NCI-H526 treated with DMSO at 0.1 percent for 48 hours (cell line): ENCODE measurements around the gene PDX1.

Experiments
- DNase-seq: peaks from one replicate; lab custom pipeline; 2025; lab: John Stamatoyannopoulos, UW

Gene PDX1

GRCh38 chr13:27922883-27923612 lies 3.2 kb downstream of the PDX1 start:
- DNase-seq = no peak

GRCh38 chr13:27923794-27924528 lies 4.2 kb downstream of the PDX1 start:
- no peak for DNase-seq

DNA sequence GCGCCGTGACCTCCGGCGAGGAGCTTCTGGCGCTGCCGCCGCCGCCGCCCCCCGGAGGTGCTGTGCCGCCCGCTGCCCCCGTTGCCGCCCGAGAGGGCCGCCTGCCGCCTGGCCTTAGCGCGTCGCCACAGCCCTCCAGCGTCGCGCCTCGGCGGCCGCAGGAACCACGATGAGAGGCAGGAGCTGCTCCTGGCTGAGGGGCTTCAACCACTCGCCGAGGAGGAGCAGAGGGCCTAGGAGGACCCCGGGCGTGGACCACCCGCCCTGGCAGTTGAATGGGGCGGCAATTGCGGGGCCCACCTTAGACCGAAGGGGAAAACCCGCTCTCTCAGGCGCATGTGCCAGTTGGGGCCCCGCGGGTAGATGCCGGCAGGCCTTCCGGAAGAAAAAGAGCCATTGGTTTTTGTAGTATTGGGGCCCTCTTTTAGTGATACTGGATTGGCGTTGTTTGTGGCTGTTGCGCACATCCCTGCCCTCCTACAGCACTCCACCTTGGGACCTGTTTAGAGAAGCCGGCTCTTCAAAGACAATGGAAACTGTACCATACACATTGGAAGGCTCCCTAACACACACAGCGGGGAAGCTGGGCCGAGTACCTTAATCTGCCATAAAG lies 4.8 kb downstream of the PDX1 start:
- no peak for DNase-seq

- no peak for DNase-seq
Observed at GRCh38 chr13:27925220-27925991, 5.6 kb downstream of the PDX1 start.

DNA sequence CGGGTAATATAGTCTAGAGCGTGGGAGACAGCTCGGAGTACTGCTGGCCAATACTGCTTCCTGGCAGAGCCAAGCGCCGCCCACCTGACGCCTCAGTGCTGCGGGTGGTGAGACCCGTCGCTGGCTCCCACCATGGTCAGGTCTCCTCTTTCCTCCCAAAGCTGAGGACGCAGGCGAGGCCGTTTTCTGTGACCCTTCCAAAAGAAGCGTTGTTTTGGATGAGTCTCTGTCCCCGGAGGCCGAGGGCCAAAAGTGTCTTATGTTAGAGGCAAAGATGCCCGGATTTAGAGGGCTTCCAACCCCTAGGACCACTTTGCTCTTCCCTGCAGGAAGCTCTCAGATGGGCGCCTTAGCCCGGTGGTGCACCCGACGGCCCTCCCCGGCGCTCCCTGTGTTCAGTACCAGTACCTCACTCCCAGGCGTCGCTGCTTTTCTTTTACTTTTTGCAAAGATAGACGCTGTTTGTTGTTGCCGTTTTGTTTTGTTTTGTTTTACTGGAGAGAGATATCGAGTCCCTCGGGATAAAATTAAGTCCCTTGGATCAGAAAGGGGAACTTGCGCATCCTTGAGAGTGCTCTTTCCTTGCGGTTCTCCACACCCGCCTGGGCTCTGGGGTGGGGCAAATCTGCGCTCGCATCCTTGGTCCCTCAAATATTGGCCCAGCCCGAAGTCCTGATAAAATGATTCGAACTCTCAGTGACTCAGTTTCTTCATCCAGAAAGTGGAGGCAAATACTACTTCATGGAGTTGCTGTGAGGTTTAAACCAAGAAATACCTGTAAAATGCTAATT lies 7.0 kb downstream of the PDX1 start:
- DNase-seq = no peak

DNA sequence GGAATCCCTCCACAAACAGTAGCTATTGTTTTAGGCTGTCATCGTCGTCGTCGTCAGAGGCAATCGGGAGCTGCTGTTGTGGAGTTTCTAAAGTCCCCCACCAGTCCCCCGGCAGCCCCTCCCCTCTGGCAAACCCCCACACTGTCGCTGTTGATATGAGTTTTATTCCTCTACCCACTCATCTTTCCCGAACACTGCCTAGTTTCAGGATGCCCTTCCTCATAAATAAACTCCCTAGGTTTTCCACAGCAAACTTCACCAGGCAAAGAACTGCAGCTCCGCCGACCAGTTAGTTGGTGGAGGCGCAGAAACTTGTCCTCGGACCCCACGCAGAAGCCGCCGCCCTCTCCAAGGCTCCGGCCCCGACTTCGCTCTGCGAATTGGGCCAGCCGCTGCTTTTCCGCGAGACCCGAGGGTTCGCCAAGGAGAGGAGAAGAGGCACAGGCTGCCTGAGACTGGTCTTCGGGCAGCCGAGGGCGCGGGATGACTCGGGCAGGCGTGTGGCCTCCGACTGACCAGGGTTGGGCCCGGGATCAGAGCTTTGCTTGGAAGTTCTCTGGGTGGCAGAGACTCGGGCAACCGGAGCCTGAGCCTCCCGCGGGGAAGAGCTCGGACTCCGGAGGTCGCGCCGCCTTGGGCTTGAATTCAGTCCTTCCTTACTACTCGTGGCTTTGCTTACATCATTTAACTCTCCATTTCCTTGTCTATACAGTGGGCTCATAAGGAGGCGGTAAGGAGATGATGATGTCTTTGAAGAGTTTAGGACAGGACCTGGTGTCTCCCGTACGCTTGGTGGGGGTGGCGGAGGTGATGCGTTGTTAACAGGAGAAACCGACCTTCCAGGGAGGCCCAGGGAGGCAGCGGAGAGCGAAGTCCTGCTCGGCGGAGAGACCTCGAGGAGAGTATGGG lies 7.9 kb downstream of the PDX1 start:
- no peak for DNase-seq

DNA sequence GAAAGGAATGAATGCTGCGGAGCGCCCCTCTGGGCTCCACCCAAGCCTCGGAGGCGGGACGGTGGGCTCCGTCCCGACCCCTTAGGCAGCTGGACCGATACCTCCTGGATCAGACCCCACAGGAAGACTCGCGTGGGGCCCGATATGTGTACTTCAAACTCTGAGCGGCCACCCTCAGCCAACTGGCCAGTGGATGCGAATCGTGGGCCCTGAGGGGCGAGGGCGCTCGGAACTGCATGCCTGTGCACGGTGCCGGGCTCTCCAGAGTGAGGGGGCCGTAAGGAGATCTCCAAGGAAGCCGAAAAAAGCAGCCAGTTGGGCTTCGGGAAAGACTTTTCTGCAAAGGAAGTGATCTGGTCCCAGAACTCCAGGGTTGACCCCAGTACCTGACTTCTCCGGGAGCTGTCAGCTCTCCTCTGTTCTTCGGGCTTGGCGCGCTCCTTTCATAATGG lies 8.6 kb downstream of the PDX1 start:
- no peak for DNase-seq

DNA sequence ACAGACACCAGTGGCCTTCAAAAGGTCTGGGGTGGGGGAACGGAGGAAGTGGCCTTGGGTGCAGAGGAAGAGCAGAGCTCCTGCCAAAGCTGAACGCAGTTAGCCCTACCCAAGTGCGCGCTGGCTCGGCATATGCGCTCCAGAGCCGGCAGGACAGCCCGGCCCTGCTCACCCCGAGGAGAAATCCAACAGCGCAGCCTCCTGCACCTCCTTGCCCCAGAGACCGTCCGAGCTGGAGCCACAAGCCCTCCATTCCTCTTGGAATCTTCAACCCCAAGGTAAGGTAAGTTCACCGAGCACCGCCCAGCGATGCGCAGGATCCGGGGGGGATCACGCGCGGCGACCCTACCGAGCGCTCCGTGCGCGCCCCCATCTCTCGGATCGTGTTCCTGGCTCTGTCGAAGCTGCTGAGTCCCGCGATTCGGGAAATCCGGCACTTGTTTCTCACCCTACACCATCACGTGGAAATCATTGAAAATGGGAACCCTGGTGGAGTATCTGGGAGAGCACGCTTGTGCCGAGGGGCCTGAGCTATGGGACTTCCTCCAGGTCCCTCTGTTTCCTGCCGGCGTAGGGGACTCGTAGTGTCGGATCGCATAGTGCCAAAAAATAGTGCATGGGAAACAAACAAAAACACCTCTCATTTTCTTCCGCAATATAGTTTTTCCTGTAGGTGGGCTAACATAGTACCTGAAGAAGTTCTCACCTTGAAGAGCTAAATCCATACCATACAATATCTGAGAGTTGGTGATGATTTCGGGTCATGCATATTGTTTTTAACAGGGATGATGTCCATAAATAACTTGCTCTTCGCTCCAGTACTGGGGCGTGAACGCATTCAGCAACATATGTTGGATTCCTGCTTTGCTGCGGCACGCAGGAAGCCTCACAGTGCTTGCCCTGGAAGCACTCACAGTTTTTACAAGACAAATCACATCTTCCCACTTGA lies 9.3 kb downstream of the PDX1 start:
- DNase-seq = no peak

DNA sequence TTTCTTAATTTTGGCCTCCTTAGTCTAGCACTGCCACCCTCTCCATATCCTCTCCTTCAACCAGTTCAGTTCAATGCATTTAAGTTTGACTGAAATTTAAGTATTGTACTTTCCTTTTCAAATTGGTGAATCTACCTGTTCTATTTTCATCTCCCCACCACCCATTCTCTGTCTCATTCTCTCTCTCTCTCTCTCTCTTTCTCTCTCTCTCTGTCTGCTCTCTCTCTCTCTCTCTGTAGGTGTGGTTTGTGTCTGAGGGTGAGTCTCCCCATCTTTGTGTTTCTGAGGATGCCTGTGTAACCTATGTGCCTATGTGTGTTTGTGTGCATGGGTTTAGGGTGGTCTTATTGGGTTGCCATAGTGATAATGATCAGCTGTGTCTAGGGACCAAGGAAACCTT lies 10.1 kb downstream of the PDX1 start:
- no peak for DNase-seq

- no peak for DNase-seq
Observed at GRCh38 chr13:27933118-27933517, 13.3 kb downstream of the PDX1 start.

GRCh38 chr13:27933580-27934328 lies 14.0 kb downstream of the PDX1 start:
- DNase-seq = no peak

- no peak for DNase-seq
Observed at GRCh38 chr13:27942972-27943371, 23.2 kb downstream of the PDX1 start.

GRCh38 chr13:27952876-27953675 lies 33.3 kb downstream of the PDX1 start:
- DNase-seq = no peak

GRCh38 chr13:27953676-27954405 lies 34.0 kb downstream of the PDX1 start:
- peak; percentile 91 for DNase-seq

DNA sequence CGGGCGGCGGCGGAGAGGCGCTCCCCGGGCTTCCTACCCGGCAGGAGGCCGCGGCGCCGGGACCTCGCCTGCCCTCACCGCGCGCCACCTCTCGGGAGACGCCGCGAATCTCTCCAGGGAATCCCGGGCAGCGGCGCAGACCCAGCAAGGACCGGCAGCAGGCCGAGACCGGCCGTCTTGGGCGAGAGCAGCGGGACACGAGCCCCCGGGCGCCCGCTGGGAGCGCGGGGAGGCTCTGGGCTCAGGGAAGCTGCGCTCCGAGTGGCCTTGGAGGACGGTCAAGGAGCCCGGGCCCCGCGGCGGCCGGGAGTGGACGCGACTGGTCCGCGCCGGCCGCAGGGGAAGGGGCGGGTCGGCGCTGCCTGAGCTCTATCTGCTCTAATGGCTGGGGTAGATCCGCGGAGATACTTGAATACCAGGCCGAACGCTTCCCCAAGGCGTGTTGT lies 34.6 kb downstream of the PDX1 start:
- DNase-seq = peak; percentile 87

DNA sequence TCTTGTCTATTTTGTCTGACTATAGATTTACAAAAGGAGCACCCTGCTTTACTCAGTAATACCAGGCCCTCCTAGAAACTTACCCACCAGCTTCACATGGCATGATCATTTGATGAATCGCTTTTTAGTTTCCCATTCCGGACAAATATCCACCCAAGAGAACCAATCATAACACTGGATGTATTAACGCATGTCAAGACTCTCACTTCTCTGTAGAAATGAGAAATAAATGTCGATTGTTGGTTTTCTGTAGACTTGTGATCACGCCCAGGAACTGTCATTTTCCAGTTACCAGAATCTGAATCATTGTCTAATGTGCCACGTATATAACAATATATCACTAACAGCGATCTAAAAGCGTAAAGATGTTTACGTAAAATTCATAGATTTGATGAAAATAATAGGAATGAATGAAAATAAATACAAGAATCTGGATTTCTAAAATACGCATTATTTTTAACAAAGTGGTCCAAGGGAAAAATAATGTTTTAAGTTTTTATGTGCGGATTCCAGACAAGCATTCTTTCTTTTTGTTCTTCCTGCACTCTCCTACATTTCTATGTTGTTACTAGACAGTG lies 35.3 kb downstream of the PDX1 start:
- no peak for DNase-seq
